ENCODE measurements around the gene GON4L. TPM values are rescaled to one million over a fixed set of nuclear protein-coding genes. Genes with fewer than 3 reads are reported as not detected.
A peak's percentile ranks its signal among the peaks of the same experiment; 100 is the strongest.

The GON4L gene
- total RNA-seq, 1 experiment from 2014 or later, result 53.4 TPM

- no peaks in the 10 kb centered on the region for H3K9me3 Mint-ChIP-seq
- H3K4me1 ChIP-seq (ENCODE audit: insufficient read depth, low read length), result no peaks in the 10 kb centered on the region
- H3K27ac Mint-ChIP-seq, result peak overlapping the region in 2 of 3 experiments; percentile 66 to 83; a peak in 2 of 7 replicates
These were observed 12.1 kb downstream of the GON4L start for GRCh38 chr1:155844860-155845421.

More at GRCh38 chr1:155844860-155845421, 12.1 kb downstream of the GON4L start:
- WGBS (ENCODE audit: extremely low coverage, insufficient read length, low lambda C conversion rate), result no CpG with 5 or more reads among the region's 1 CpG
- no peak overlapping the region for H3K23ac ChIP-seq (ENCODE audit: insufficient read length, low read depth, low read length)
- H3K14ac ChIP-seq (ENCODE audit: insufficient read depth, low read length), result no peak overlapping the region
- H2BK5ac ChIP-seq (ENCODE audit: insufficient read length, low read length), result no peak overlapping the region
- no peaks in the 10 kb centered on the region for H3K9me3 ChIP-seq (ENCODE audit: control insufficient read depth, low read depth, low read length)
- H3K27me3 ChIP-seq (ENCODE audit: insufficient read depth, low read length), result no peaks in the 10 kb centered on the region
- H4K91ac ChIP-seq (ENCODE audit: insufficient read length, low read depth, low read length), result no peak overlapping the region
- TF ChIP-seq CTCF (conservative IDR thresholded peaks at IDR 0.05), result no peak
- no peak overlapping the region for H3T11ph ChIP-seq (ENCODE audit: low read length)
- H3K56ac ChIP-seq (ENCODE audit: insufficient read length, low read depth, low read length), result no peak overlapping the region
- no peak overlapping the region for H2AFZ ChIP-seq (ENCODE audit: low read length)
- DNase-seq, result no peak
- no peak overlapping the region for H2AK5ac ChIP-seq (ENCODE audit: insufficient read length, low read length)
- H3K79me2 ChIP-seq (ENCODE audit: insufficient read depth, low read length), result peaks cover 20% of the 10 kb centered on the region; the same call in 1 of the 2 replicates
- no peak overlapping the region for H4K5ac ChIP-seq (ENCODE audit: insufficient read length, low read depth, low read length)
- Mint-ChIP-seq H3K27me3 (ENCODE audit: low read depth) (no peaks in the 10 kb centered on the region), H3K4me1 (peaks cover 6 to 7% of the 10 kb centered on the region in 2 experiments), H3K36me3 (ENCODE audit: insufficient read depth in 1 of 3, low read depth in 3 of 3) (peaks cover 24 to 53% (median 46%) of the 10 kb centered on the region in 3 experiments), H3K4me3 (no peak overlapping the region)
- H3K4ac ChIP-seq (ENCODE audit: low read depth, low read length), result no peak overlapping the region
- H3K23me2 ChIP-seq (ENCODE audit: insufficient read length, low read depth, low read length, poor library complexity, severe bottlenecking), result no peaks in the 10 kb centered on the region
- no peak overlapping the region for H3K18ac ChIP-seq (ENCODE audit: insufficient read length, low read depth, low read length)
- no peak overlapping the region for H3K4me2 ChIP-seq (ENCODE audit: insufficient read depth, insufficient read length, low read length)
- no peak overlapping the region for H4K8ac ChIP-seq (replicated peaks; ENCODE audit: insufficient read length, low read depth, low read length)
- no peak overlapping the region for H2BK12ac ChIP-seq (ENCODE audit: insufficient read length, low read depth, low read length)
- H4K20me1 ChIP-seq (ENCODE audit: control insufficient read depth, insufficient read depth, insufficient read length), result no peaks in the 10 kb centered on the region
- H3K79me1 ChIP-seq (ENCODE audit: insufficient read depth, low read depth, low read length, poor library complexity, severe bottlenecking), result peaks cover 17% of the 10 kb centered on the region
- H3K9ac ChIP-seq (ENCODE audit: extremely low read depth, insufficient read length, low read length), result no peak overlapping the region
- no peak overlapping the region for H3K27ac ChIP-seq (ENCODE audit: insufficient read length, low read depth, low read length)
- no peak overlapping the region for H2BK15ac ChIP-seq (ENCODE audit: low read depth, low read length)
- no peak overlapping the region for H2BK120ac ChIP-seq (ENCODE audit: low read depth, low read length, poor library complexity, severe bottlenecking)
- no peak overlapping the region for H2BK20ac ChIP-seq (ENCODE audit: low read depth, low read length, poor library complexity, severe bottlenecking)
